ENCODE results near the gene DUSP5.
A peak's percentile ranks its signal among the peaks of the same experiment; 100 is the strongest.

DUSP5 gene

DNA sequence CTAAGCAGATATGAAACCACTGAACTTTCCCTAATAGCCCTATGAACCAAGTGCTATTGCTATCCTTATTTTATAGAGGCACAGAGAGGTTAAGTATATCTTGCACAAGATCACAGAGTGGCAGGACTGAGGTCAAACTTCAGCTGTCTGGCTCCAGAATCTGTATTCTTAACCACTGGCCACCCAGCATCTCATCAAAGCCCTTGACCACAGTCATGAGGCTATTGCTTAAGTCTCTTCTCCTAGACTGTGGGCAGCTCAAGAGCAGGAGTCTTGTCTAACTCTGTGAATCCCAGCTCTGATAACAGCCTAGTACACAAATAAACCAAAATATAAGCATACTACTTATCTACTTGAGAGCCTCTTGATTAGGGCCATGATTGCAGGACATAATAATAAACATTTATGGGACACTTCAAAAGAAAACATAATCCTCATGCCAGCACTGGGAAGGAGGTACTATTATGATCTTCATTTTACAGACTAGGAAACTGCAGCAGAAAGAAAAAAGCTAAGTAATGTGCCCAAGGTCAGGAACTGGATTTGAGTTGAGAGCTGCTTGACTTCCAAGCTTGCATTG lies 47.3 kb downstream of the DUSP5 start:
- DNase-seq = no peak

DNA sequence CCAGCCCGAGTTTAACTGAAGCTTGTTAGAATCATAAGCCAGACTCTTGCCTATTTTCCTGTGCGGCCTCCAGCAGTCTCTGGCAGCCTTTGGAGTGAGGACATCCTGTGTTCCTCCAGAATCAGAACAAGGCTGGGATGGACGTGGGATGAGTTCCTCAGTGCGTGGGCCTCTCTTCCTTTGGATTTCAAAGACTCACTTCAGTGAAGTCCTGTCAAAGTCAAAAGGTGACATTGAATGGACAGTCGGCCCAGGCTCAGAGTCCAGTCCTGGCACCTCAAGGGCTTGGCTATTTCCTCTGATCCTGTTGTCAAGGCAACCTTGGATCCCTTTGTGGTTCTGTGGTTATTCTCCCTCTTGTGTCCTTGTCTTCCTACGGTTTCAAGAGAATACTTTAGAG lies 48.4 kb downstream of the DUSP5 start:
- peak in 4 of 51 donors; percentile 9 to 14 (median 10) for DNase-seq

GRCh38 chr10:110546499-110547110 lies 48.9 kb downstream of the DUSP5 start:
- DNase-seq = no peak

DNA sequence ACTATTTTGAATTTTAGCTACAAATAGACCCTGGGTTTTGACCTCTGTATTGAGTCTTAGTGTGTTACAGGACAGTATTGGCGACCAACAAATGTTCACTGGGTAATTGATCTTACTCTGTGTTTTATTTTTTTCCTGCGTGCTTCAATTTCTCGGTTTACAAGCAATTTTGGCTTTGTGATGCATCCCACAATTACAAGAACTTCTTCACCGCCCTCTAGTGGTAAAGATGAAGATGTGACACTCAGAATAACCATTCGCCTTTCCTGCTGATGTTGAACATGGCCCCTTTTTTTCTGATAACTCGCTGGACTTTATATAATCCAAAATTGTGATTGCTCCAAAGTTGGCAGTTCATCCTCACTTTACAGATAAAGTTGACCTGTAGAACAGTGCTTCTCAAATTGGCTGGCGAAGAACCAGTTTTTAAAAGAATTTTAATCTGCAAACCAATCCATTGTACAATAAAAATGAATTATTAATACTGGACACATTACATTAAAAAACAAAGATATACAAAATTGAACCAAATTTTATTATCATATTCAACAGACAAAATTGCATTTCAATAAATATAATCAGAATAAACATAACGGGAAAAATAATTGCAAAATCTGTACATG lies 49.5 kb downstream of the DUSP5 start:
- peak in 2 of 51 donors; percentile 8 to 49 for DNase-seq

GRCh38 chr10:110548002-110548401 lies 50.3 kb downstream of the DUSP5 start:
- no peak for DNase-seq

DNA sequence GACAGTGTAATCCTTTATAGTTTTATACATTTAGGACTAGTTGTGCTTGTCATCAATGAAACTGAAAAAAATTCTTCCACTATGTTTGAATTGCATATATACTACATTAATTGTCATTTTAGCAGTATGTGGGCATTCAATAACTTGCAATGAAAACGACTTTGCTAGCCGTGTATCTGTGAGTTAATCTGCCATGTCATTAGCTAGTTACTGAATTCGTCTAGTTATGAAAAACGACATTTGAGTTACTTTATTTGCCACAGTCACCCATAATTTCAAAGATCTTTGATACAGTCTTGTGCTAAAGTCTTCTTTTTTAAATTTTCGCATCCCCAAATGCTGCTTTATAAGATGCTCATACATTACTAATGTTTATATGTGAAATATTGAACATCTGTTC lies 51.5 kb downstream of the DUSP5 start:
- DNase-seq = no peak

DNA sequence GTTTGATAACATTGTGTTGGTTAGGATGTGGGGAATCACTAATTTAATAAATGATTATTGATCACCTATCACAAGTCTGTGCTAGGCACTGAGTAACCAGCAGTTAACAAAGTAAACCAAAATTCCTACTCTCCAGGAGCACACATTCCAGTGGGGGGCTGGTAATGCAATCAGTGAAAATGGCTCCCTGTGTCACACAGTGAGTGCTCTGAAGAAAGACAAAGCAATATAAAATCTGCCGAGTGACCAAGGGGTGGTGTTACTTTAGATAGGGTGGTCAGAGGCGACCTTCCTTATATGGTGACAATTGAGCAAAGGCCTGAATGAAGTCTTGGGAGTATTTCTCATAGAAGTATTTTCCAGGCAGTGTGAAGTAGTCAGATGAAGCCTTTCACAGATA lies 56.2 kb downstream of the DUSP5 start:
- DNase-seq = no peak

DNA sequence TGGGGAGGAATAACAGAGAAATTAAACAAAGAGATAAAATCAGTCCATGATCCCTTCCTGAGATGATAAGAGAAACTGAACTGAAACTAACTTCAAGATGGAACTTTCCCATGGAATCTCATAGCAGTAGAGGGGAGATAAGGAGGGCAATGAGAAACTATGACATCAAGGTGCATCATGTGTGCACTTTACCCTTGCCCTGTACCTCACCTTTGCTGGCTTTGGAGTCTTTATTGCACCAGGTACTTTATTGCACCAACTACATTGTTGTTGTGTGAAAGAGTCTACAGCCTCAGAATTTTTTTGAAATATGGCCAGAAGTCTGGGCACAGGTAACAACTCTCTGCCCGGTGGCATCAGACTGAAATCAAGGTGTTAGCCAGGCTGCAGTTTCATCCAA lies 58.6 kb downstream of the DUSP5 start:
- no peak for DNase-seq

- peak in 7 of 51 donors; percentile 2 to 17 (median 5) for DNase-seq
These were observed 59.4 kb downstream of the DUSP5 start for GRCh38 chr10:110556969-110557601.

DNA sequence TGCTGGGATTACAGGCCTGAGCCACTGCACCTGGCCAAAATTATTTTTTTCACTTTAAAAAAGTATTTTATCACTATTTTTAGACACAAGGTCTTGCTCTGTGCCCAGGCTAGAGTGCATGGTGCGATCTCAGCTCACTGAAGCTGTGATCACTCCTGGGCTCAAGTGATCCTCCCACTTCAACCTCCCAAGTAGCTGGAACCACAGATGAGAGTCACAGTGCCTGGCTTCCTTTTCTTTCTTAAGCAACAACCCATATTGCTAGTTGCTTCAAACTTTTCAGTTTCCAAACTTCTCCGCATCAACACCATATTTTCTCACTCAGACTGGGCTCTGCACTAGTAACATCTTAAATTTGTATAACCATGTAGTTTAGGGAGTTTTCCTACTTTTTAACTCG lies 60.3 kb downstream of the DUSP5 start:
- DNase-seq = no peak

GRCh38 chr10:110560012-110560411 lies 62.3 kb downstream of the DUSP5 start:
- DNase-seq = no peak

Measured in hypothalamus (tissue), 51 donors.